NCI-H446 treated with DMSO at 0.1 percent for 48 hours (cell line): ENCODE results near the gene SLC35G4.
"Not testable (repeated sequence)": the region's sequence is repeated elsewhere in the genome, so short reads cannot be mapped to it uniquely, and the experiment has no call there.

ENCODE experiments used
- DNase-seq: peaks from one replicate; lab custom pipeline; 2025; lab: John Stamatoyannopoulos, UW

The SLC35G4 gene

DNA sequence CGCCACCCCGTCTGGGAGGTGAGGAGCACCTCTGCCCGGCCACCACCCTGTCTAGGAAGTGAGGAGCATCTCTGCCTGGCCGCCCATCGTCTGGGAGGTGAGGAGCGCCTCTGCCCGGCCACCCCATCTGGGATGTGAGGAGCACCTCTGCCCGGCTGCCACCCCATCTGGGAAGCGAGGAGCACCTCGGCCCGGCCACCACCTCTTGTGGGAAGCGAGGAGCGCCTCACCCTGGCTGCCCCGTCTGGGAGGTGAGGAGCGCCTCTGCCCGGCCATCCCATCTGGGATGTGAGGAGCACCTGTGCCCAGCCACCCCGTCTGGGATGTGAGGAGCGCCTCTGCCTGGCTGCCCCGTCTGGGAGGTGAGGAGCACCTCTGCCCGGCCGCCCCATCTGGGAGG, 4.6 kb downstream of the SLC35G4 start:
- not testable (repeated sequence) for DNase-seq

DNA sequence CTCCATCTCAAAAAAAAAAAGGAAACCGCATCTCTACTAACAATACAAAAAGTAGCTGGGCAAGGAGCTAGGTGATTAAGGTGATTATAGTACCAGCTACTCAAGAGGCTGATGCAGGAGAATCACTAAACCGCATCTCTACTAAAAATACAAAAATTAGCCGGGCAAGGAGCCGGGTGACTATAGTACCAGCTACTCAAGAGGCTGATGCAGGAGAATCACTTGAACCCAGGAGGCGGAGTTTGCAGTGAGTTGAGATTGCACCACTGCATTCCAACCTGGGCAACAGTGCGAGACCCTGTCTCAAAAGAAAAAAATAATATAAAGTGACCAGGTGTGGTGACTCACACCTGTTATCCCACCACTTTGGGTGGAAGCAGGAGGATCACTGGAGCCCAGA, 5.6 kb downstream of the SLC35G4 start:
- DNase-seq = not testable (repeated sequence)

- DNase-seq = not testable (repeated sequence)
These were observed 37.9 kb downstream of the SLC35G4 start for GRCh38 chr18:11647310-11647709.

GRCh38 chr18:11647804-11648203, 38.4 kb downstream of the SLC35G4 start:
- not testable (repeated sequence) for DNase-seq

DNA sequence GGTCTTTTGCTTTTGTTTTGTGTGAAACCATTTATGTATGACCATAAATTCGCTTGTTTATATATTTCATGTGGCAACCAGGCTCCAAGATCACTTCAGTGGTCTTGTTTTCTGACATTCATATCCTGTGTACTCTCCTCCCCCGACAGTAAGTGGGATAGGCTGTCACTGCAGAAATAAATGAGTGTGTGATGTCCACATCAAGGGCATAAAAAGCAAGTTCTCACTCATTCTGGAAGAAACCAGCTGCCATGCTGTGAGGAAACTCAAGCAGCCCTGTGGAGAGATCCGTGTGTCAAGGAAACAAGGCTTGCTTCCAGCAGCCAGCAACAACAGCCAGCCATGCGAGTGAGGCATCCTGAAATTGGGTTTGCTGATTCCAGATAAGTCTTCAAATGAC, 40.4 kb downstream of the SLC35G4 start:
- DNase-seq = no peak

DNA sequence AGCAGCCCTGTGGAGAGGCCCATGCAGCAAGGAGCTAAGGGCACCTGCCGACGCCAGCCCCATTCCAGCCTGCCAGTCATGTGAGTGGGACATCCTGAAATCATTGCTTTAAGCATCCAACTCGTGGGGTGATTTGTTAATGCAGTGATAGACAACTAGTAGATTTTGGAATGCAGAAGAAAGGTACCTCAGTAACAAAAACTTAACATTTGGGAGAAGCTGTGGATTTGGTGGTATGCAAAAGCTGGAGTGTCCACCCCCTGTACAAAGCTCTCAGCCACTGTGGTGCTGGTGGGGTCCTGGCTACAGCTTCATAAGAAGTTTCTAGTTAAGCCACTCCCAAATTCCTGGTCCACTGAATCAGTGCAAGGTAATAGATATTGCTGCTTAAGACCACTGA, 42.5 kb downstream of the SLC35G4 start:
- no peak for DNase-seq

- no peak for DNase-seq
These were observed 44.1 kb downstream of the SLC35G4 start for GRCh38 chr18:11653521-11653920.

DNA sequence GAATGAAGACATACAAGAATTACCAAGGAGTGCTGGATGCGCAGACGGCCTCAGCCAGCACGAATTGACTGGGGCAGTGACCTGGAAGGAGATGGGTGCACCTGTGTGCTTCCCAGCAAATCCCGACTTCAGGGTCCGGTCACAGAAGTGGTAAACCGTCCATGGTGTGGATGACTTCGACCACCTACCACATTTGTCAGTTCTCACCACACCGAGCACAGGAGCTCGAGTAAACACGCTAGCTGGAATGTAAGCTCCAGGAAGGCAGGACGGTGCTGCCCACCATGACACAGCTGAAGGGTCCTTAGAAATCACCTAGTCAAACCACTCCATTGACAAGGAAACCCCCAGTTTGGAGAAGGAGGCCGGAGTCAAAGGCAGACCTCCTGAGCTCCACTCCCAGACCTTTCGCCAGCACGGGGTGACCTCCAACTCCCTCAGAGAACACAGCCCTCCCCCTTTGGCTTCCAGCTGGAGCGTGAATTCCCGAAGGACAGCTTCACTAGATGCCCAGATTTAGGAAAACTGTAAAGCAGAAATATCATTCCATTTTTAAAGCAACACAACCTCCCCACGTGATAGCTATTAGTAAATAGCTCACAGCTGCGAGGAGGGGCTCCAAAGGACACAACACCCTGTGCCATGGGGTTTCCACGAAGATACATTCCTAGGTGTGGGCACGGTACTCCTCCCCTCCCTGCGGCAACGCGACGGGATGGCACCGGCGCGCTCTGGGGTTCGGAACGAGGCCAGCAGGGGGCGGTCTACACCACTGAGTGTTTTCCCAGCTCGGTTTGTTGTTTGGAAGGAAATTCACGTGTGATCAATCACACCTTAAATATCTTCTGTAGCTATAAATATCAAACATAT, 45.6 kb downstream of the SLC35G4 start:
- no peak for DNase-seq

- no peak for DNase-seq
These were observed 46.2 kb downstream of the SLC35G4 start for GRCh38 chr18:11655606-11655932.

DNA sequence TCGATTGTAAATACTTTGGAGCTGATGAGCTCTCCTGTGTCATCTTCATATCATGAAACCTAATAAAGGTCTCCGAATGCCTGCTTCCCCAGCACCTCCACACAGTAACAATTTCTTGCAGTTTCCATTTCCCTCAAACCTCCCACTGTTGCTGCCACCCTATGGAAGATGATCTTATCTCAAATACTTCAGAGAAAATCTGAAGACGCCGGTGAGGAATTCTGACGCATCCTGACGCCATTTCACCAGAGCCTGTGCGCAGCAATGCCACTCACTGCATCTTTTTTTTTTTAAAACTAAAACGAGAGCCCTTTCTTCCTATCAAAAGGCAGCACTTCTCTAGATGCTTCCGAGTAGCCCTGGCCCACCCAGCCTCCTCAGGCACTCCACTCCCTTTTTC, 47.8 kb downstream of the SLC35G4 start:
- DNase-seq = no peak

DNA sequence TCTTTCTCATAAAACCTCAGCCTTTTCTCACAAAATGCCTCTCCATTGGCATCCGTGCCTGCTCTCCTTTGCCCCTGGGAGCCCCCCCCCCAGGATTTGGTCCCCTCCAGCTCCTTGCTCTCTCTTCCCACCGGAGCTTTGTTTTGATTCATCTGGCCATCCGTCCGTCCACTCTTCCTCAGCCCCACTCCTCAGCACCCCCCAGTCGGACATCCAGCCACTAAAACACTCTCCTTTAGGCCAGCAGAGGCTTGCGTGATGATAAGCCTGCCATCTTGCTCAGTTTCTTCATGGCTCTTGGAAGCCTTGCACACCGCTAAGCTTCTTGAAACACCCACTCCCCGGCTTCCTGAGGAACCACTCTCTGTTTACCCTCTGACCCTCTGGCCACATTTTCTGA, 48.2 kb downstream of the SLC35G4 start:
- DNase-seq = no peak

GRCh38 chr18:11658019-11658418, 48.6 kb downstream of the SLC35G4 start:
- no peak for DNase-seq

- no peak for DNase-seq
These were observed 49.6 kb downstream of the SLC35G4 start for GRCh38 chr18:11658989-11659388.
